DND-41 (cell line): ENCODE data around the gene PKD2.

Source experiments
- EZH2 ChIP-seq: IDR thresholded peaks from 3 replicates; pipeline ENCODE4 v1.6.1; 2012; ENCODE audit warnings: borderline replicate concordance, low read depth, mild to moderate bottlenecking, moderate library complexity, low read length, inconsistent platforms; ENCODE audit not compliant: severe bottlenecking
- TF ChIP-seq, protein P1 (sequence below): IDR thresholded peaks from 2 replicates; pipeline ENCODE4 v1.5.1; 2012; ENCODE audit warnings: borderline replicate concordance, low read length, moderate library complexity, mild to moderate bottlenecking; ENCODE audit not compliant: poor library complexity, severe bottlenecking; ENCODE audit errors: extremely low read depth

DNA sequence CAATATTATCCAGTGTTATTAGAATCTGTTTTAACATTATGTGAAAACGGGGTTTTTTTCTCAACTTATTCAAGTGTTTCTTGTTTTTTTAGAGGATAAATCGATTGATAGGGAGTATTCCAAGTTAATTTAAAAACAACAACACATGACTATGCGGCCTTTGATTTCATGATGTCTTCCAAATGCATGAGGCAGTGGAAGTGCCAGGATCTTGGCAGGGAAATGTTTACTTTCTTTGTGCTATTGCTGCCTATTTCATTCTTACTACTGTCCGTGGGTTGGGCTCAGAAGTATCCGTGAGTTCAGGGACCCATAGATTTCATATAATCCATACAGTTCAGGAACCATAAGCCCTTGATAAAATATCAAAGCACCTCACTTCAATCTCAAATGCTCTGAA is 86.4 kb downstream of the PKD2 start:
- TF ChIP-seq, protein P1, sequence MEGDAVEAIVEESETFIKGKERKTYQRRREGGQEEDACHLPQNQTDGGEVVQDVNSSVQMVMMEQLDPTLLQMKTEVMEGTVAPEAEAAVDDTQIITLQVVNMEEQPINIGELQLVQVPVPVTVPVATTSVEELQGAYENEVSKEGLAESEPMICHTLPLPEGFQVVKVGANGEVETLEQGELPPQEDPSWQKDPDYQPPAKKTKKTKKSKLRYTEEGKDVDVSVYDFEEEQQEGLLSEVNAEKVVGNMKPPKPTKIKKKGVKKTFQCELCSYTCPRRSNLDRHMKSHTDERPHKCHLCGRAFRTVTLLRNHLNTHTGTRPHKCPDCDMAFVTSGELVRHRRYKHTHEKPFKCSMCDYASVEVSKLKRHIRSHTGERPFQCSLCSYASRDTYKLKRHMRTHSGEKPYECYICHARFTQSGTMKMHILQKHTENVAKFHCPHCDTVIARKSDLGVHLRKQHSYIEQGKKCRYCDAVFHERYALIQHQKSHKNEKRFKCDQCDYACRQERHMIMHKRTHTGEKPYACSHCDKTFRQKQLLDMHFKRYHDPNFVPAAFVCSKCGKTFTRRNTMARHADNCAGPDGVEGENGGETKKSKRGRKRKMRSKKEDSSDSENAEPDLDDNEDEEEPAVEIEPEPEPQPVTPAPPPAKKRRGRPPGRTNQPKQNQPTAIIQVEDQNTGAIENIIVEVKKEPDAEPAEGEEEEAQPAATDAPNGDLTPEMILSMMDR: no peak
- no peak for TF ChIP-seq EZH2
